ENCODE data around the gene ZNF174.
A peak's percentile ranks its signal among the peaks of the same experiment; 100 is the strongest.

Gene ZNF174

DNA sequence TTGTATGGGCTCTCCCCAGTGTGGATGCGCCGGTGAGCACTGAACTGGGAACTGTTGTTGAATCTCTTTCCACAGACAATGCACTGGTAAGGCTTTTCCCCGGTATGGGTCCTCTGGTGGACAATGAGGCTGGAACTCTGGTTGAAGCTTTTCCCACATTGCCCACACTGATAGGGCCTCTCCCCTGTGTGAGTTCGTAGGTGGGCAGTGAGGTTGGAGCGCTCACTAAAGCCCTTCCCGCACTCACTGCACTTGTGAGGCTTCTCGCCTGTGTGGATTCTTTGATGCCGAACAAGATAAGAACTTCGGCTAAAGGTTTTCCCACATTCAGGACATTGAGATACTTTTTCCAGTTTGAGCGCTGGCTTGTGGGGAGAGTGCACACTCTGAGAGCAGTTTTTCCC, 18.0 kb upstream of the ZNF174 start:
- Histone ChIP-seq H3K9me3 (ENCODE audit: control insufficient read depth in 2 of 2, low read length in 2 of 2) (peaks cover 52 to 53% of the 10 kb centered on the region in 2 donors), H3K4me1 (ENCODE audit: control insufficient read depth in 2 of 2, insufficient read depth in 2 of 2, low read length in 2 of 2) (no peaks in the 10 kb centered on the region), H3K27ac (ENCODE audit: low read depth in 2 of 2, low read length in 2 of 2) (no peak overlapping the region), H3K4me3 (ENCODE audit: low read length in 2 of 2) (peak overlapping the region in 1 of 2 donors; percentile 35), H3K9ac (ENCODE audit: low read depth in 1 of 2, low read length in 2 of 2) (no peak overlapping the region), H3K36me3 (ENCODE audit: control insufficient read depth in 2 of 2, insufficient read depth in 2 of 2, low read length in 2 of 2) (peaks cover 41 to 43% of the 10 kb centered on the region in 2 donors), H3K27me3 (ENCODE audit: control insufficient read depth in 2 of 2, insufficient read depth in 2 of 2, low read length in 2 of 2) (no peaks in the 10 kb centered on the region)

DNA sequence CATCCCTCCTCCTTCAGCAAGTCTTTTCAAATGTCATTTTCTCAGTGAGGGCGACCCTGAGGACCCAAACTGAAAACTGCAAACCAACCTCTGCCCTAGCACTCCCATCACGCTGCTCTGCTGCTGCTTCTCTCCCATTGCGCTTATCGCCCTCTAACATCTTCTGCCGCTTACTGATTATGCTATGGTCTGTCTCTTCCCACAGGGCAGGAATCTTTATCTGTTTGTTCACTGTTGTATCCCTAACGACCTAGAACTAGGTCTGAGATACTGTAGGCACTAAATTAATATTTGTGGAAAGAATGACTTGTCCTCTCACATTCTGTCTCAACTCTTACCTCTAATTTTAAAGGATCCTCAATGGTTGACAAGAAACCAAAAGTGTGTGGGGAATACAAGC, 12.7 kb upstream of the ZNF174 start:
- no peaks in the 10 kb centered on the region for H3K4me1 ChIP-seq (ENCODE audit: control insufficient read depth in 2 of 2, insufficient read depth in 2 of 2, low read length in 2 of 2)
- no peaks in the 10 kb centered on the region for H3K27me3 ChIP-seq (ENCODE audit: control insufficient read depth in 2 of 2, insufficient read depth in 2 of 2, low read length in 2 of 2)
- H3K27ac ChIP-seq (ENCODE audit: low read depth in 2 of 2, low read length in 2 of 2) = no peak overlapping the region
- H3K9me3 ChIP-seq (ENCODE audit: control insufficient read depth in 2 of 2, low read length in 2 of 2) = peaks cover 33 to 35% of the 10 kb centered on the region in 2 donors
- no peak overlapping the region for H3K4me3 ChIP-seq (ENCODE audit: low read length in 2 of 2)
- peaks cover 49 to 61% of the 10 kb centered on the region in 2 donors for H3K36me3 ChIP-seq (ENCODE audit: control insufficient read depth in 2 of 2, insufficient read depth in 2 of 2, low read length in 2 of 2)
- H3K9ac ChIP-seq (ENCODE audit: low read depth in 1 of 2, low read length in 2 of 2) = no peak overlapping the region

DNA sequence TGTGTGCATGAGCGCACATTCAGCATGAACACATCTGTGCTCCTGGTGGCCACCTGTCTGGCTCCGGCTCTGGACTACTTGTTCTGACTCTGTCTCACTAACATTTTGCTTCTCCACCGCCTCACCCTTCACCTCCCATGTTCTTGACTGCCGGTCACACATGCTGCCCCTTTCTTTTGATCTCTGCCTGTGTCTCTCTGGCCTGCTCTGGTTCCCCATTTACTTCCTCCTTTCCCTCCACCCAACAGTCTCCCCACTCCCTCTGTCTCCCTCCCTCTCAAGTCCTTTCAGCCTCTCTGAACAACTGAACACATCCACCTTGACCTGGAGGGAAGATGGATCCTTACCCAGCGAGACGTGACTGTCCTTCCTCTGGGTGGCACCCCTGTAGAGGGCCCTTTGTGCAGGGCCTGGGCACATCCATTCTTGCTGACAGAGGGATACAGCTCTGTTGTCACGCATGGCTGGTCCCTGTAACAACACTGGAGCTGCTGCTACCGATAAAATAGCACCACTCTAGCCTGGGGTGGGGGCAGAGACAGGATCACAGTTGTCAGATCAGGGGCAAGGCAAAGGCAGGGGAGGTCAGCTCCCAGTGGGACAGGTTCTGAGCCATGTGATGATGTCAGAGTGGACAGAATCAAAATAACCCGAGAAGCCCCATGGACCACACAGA, 11.2 kb upstream of the ZNF174 start:
- Histone ChIP-seq H3K27ac (ENCODE audit: low read depth in 2 of 2, low read length in 2 of 2) (no peak overlapping the region), H3K27me3 (ENCODE audit: control insufficient read depth in 2 of 2, insufficient read depth in 2 of 2, low read length in 2 of 2) (no peaks in the 10 kb centered on the region), H3K9ac (ENCODE audit: low read depth in 1 of 2, low read length in 2 of 2) (no peak overlapping the region), H3K9me3 (ENCODE audit: control insufficient read depth in 2 of 2, low read length in 2 of 2) (peaks cover 22% of the 10 kb centered on the region in 2 donors), H3K4me1 (ENCODE audit: control insufficient read depth in 2 of 2, insufficient read depth in 2 of 2, low read length in 2 of 2) (no peaks in the 10 kb centered on the region), H3K4me3 (ENCODE audit: low read length in 2 of 2) (no peak overlapping the region), H3K36me3 (ENCODE audit: control insufficient read depth in 2 of 2, insufficient read depth in 2 of 2, low read length in 2 of 2) (peaks cover 38 to 57% of the 10 kb centered on the region in 2 donors)

DNA sequence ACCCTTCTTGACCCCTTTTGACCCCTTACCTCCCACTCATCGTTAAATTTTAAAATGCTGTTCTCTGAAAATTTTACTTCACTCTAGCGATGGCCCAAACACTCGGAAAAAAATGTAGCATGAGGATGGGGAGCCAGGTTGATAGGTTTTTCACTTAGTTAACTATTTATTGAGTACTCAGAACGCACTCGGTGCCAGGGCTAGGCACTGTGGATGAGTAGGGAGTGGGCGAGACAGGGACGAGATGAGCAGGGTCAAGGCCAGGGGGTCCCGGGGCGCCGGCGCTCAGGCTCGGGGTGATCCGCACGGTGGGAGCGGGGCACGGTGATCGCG, 603 bp upstream of the ZNF174 start:
- H3K27ac ChIP-seq (ENCODE audit: low read depth in 2 of 2, low read length in 2 of 2) = peak overlapping the region; percentile 85
- peaks cover 9 to 12% of the 10 kb centered on the region in 2 donors for H3K4me1 ChIP-seq (ENCODE audit: control insufficient read depth in 2 of 2, insufficient read depth in 2 of 2, low read length in 2 of 2)
- peaks cover 28 to 37% of the 10 kb centered on the region in 2 donors for H3K36me3 ChIP-seq (ENCODE audit: control insufficient read depth in 2 of 2, insufficient read depth in 2 of 2, low read length in 2 of 2)
- peak overlapping the region; percentile 91 to 94 for H3K4me3 ChIP-seq (ENCODE audit: low read length in 2 of 2)
- H3K27me3 ChIP-seq (ENCODE audit: control insufficient read depth in 2 of 2, insufficient read depth in 2 of 2, low read length in 2 of 2) = no peaks in the 10 kb centered on the region
- H3K9me3 ChIP-seq (ENCODE audit: control insufficient read depth in 2 of 2, low read length in 2 of 2) = peaks cover 5 to 8% of the 10 kb centered on the region in 2 donors
- peak overlapping the region; percentile 85 to 92 for H3K9ac ChIP-seq (ENCODE audit: low read depth in 1 of 2, low read length in 2 of 2)

DNA sequence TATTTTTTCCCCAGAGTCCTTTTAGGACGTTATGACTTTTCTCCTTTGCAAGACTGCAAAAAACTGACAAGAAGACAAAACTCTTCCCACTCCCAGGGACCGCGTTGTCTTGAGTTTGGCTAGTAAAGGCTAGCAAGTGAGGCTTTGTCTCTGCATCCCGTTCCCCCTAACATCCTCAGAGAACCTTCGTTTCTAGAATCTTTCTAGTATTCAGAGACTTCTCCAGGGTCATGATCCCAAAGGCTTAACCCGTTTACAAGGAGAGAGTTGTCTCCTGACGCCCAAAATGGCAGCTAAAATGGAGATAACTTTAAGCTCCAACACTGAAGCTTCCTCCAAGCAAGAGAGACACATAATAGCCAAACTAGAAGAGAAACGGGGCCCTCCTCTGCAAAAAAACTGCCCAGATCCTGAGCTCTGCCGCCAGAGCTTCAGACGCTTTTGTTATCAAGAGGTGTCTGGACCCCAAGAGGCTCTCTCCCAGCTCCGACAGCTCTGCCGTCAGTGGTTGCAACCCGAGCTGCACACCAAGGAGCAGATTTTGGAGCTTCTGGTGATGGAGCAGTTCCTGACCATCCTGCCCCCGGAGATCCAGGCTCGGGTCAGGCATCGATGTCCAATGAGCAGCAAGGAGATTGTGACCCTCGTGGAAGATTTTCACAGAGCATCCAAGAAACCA, 843 bp downstream of the ZNF174 start:
- Histone ChIP-seq H3K36me3 (ENCODE audit: control insufficient read depth in 2 of 2, insufficient read depth in 2 of 2, low read length in 2 of 2) (peaks cover 34 to 37% of the 10 kb centered on the region in 2 donors), H3K27ac (ENCODE audit: low read depth in 2 of 2, low read length in 2 of 2) (peak overlapping the region; percentile 78 to 87), H3K4me3 (ENCODE audit: low read length in 2 of 2) (peak overlapping the region; percentile 91 to 94), H3K9me3 (ENCODE audit: control insufficient read depth in 2 of 2, low read length in 2 of 2) (peaks cover 11 to 14% of the 10 kb centered on the region in 2 donors), H3K4me1 (ENCODE audit: control insufficient read depth in 2 of 2, insufficient read depth in 2 of 2, low read length in 2 of 2) (peaks cover 9 to 12% of the 10 kb centered on the region in 2 donors), H3K9ac (ENCODE audit: low read depth in 1 of 2, low read length in 2 of 2) (peak overlapping the region; percentile 85 to 93), H3K27me3 (ENCODE audit: control insufficient read depth in 2 of 2, insufficient read depth in 2 of 2, low read length in 2 of 2) (no peaks in the 10 kb centered on the region)

DNA sequence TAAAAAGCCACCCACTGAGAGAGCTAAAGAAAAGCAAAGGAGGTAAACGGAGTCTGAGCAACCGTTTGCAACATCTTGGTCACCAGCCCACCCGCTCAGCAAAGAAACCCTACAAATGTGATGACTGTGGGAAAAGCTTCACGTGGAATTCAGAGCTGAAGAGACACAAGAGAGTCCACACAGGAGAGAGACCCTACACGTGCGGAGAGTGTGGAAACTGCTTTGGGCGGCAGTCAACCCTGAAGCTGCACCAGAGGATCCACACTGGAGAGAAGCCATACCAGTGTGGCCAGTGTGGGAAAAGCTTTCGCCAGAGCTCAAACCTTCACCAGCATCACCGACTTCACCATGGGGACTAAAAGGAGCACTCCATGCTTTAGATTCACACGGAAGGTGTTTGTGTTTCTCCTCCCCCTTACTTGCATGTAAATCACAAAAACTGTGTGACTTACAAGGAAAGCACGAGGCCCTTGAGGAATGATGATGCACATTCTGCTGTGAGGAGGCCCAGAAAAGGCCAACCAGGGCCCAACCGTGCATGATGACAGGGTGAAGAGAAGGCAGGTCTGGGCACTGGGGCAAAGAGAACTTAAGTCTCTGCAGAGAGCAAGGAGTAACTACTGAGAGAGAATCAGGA, 7.7 kb downstream of the ZNF174 start:
- Histone ChIP-seq H3K4me3 (ENCODE audit: low read length in 2 of 2) (peak overlapping the region; percentile 1 to 14), H3K9ac (ENCODE audit: low read depth in 1 of 2, low read length in 2 of 2) (no peak overlapping the region), H3K27me3 (ENCODE audit: control insufficient read depth in 2 of 2, insufficient read depth in 2 of 2, low read length in 2 of 2) (no peaks in the 10 kb centered on the region), H3K27ac (ENCODE audit: low read depth in 2 of 2, low read length in 2 of 2) (no peak overlapping the region), H3K4me1 (ENCODE audit: control insufficient read depth in 2 of 2, insufficient read depth in 2 of 2, low read length in 2 of 2) (no peaks in the 10 kb centered on the region), H3K9me3 (ENCODE audit: control insufficient read depth in 2 of 2, low read length in 2 of 2) (peaks cover 42 to 54% of the 10 kb centered on the region in 2 donors), H3K36me3 (ENCODE audit: control insufficient read depth in 2 of 2, insufficient read depth in 2 of 2, low read length in 2 of 2) (peaks cover 38 to 50% of the 10 kb centered on the region in 2 donors)

DNA sequence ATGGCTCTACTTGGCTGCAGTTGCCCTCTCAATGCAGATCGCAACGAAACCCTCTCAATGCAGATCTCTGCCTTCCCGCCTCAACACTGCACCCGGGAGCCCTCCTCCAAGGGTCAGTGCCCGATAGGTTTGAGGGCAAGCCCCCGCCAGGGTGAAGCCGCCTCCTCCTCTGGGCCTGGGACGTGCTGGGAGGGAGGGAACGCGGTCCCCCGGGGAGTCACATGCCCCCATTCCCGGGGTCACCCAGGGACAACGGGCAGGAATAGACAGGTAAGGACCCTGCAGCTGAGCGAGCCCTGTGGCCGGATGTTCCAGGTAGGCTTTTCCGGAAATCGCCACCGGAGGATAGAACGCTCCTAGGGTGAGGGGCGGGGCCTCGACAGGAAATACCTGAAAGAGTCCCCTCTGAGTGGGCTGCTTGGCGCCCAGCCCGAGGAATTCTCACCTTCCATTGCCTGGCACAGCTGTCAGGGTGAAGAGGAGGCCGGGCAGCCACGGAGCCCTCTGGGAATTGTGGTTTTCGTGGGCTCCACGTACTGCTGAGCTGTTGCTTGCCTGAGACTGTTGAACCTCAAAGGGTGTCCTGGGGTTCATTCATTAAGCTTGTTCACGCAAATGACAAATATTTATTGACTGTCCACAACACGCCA, 12.8 kb downstream of the ZNF174 start:
- Histone ChIP-seq H3K4me3 (ENCODE audit: low read length in 2 of 2) (no peak overlapping the region), H3K27ac (ENCODE audit: low read depth in 2 of 2, low read length in 2 of 2) (no peak overlapping the region), H3K9me3 (ENCODE audit: control insufficient read depth in 2 of 2, low read length in 2 of 2) (peaks cover 10 to 31% of the 10 kb centered on the region in 2 donors), H3K27me3 (ENCODE audit: control insufficient read depth in 2 of 2, insufficient read depth in 2 of 2, low read length in 2 of 2) (no peaks in the 10 kb centered on the region), H3K4me1 (ENCODE audit: control insufficient read depth in 2 of 2, insufficient read depth in 2 of 2, low read length in 2 of 2) (no peaks in the 10 kb centered on the region), H3K9ac (ENCODE audit: low read depth in 1 of 2, low read length in 2 of 2) (no peak overlapping the region), H3K36me3 (ENCODE audit: control insufficient read depth in 2 of 2, insufficient read depth in 2 of 2, low read length in 2 of 2) (peaks cover 2% of the 10 kb centered on the region in 2 donors)

DNA sequence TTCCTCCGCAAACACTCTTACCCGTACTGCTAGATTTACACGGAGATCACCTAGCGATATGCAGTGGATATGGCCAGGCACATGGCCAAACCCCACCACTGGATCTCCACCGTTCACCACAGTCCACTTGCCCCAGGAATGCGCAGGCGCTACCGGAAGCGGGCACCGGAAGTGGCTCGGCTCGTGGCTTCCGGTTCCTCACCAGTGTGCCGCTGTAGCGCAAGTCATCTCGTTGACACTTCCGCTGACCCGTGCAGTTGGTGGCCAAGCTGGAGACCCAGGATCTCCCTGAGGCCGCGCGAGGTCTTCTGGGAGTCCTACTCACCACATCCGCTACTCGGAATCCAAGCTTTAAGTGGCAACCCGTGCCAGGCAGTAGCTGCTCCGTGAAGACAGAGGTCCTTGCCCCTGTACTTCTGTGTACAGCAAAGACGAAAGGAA, 30.8 kb downstream of the ZNF174 start:
- no peak overlapping the region for H3K27ac ChIP-seq (ENCODE audit: low read depth in 2 of 2, low read length in 2 of 2)
- H3K27me3 ChIP-seq (ENCODE audit: control insufficient read depth in 2 of 2, insufficient read depth in 2 of 2, low read length in 2 of 2) = no peaks in the 10 kb centered on the region
- no peak overlapping the region for H3K9ac ChIP-seq (ENCODE audit: low read depth in 1 of 2, low read length in 2 of 2)
- peak overlapping the region; percentile 28 to 50 for H3K4me3 ChIP-seq (ENCODE audit: low read length in 2 of 2)
- H3K36me3 ChIP-seq (ENCODE audit: control insufficient read depth in 2 of 2, insufficient read depth in 2 of 2, low read length in 2 of 2) = peaks cover 0 to 3% of the 10 kb centered on the region in 2 donors
- no peaks in the 10 kb centered on the region for H3K4me1 ChIP-seq (ENCODE audit: control insufficient read depth in 2 of 2, insufficient read depth in 2 of 2, low read length in 2 of 2)
- no peaks in the 10 kb centered on the region for H3K9me3 ChIP-seq (ENCODE audit: control insufficient read depth in 2 of 2, low read length in 2 of 2)

DNA sequence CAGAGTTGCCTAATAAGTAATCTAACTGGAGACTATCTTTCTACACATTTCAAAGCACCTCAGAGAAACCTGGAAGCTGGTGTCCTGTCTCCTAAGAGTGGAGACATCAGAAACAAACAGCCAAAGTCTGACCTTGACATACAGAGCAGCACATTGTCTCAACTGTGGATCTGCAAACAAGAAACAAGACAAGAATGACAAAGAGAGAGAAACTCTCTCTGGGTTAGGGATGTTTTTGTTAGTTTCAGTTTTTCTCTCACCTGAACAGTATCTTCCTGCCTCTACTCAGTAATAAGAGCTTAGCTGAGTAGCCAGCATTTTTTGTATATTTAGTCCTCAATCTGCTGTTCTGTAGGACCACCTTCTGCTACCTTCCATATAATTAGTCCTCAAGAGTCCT, 33.4 kb downstream of the ZNF174 start:
- no peak overlapping the region for H3K27ac ChIP-seq (ENCODE audit: low read depth in 2 of 2, low read length in 2 of 2)
- H3K4me3 ChIP-seq (ENCODE audit: low read length in 2 of 2) = no peak overlapping the region
- peaks cover 0 to 2% of the 10 kb centered on the region in 2 donors for H3K9me3 ChIP-seq (ENCODE audit: control insufficient read depth in 2 of 2, low read length in 2 of 2)
- no peaks in the 10 kb centered on the region for H3K4me1 ChIP-seq (ENCODE audit: control insufficient read depth in 2 of 2, insufficient read depth in 2 of 2, low read length in 2 of 2)
- H3K9ac ChIP-seq (ENCODE audit: low read depth in 1 of 2, low read length in 2 of 2) = no peak overlapping the region
- peaks cover 0 to 8% of the 10 kb centered on the region in 2 donors for H3K36me3 ChIP-seq (ENCODE audit: control insufficient read depth in 2 of 2, insufficient read depth in 2 of 2, low read length in 2 of 2)
- peaks cover 0 to 4% of the 10 kb centered on the region in 2 donors for H3K27me3 ChIP-seq (ENCODE audit: control insufficient read depth in 2 of 2, insufficient read depth in 2 of 2, low read length in 2 of 2)

Measured in mucosa of rectum (tissue), 2 donors.